GM13976 (cell line): Measurements from ENCODE around the gene PILRB.
A peak's percentile ranks its signal among the peaks of the same experiment; 100 is the strongest.

Source experiments
- DNase-seq: peaks from one replicate; pipeline ENCODE4 v3.0.0; 2012; ENCODE audit warnings: low spot score
- CTCF ChIP-seq: IDR thresholded peaks from 2 replicates; pipeline ENCODE4 v1.5.1; 2012; ENCODE audit warnings: borderline replicate concordance, mild to moderate bottlenecking; ENCODE audit not compliant: insufficient read depth; ENCODE audit errors: extremely low read depth, missing control alignments, control extremely low read depth
- in situ Hi-C: fragments of 300-500 bp; cut with MboI; formaldehyde crosslinking; loops from one replicate; pipeline ENCODE4 v1.12.0; 2022; ENCODE audit warnings: low sequenced_read_pairs, mixed read lengths, inconsistent platforms; ENCODE audit not compliant: unreplicated experiment

The PILRB gene

GRCh38 chr7:100369105-100369504, 11.2 kb downstream of the PILRB start:
- DNase-seq, result peak; percentile 83
- in situ Hi-C loops, result no loop called here

GRCh38 chr7:100370303-100370702, 12.4 kb downstream of the PILRB start:
- in situ Hi-C loops, result no loop called here
- no peak for DNase-seq
- no peak for TF ChIP-seq CTCF

More at GRCh38 chr7:100369105-100369504, 11.2 kb downstream of the PILRB start:
- TF ChIP-seq CTCF, result no peak

GRCh38 chr7:100370746-100371145, 12.8 kb downstream of the PILRB start:
- in situ Hi-C loops, result no loop called here
- DNase-seq, result no peak
- no peak for TF ChIP-seq CTCF

GRCh38 chr7:100371561-100372171, 13.7 kb downstream of the PILRB start:
- TF ChIP-seq CTCF, result no peak
- DNase-seq, result no peak

GRCh38 chr7:100372256-100372655, 14.3 kb downstream of the PILRB start:
- in situ Hi-C loops, result no loop called here
- no peak for TF ChIP-seq CTCF
- no peak for DNase-seq

More at GRCh38 chr7:100371561-100372171, 13.7 kb downstream of the PILRB start:
- in situ Hi-C loops, result no loop called here

GRCh38 chr7:100372694-100373093, 14.8 kb downstream of the PILRB start:
- DNase-seq, result no peak
- in situ Hi-C loops, result no loop called here
- no peak for TF ChIP-seq CTCF
